Duodenal mucosa (tissue), 2 donors: ENCODE results near the gene CADM1.

Source experiments
- H3K27ac ChIP-seq: one replicate; pipeline ENCODE4 v1.7.0; 2013; ENCODE audit warnings: low read depth, low read length
- H3K27me3 ChIP-seq, 2 donors: one replicate each; pipeline ENCODE4 v1.7.0; 2013; ENCODE audit warnings: low read length in 2 of 2, control low read depth in 1 of 2; ENCODE audit not compliant: insufficient read depth in 2 of 2, control insufficient read depth in 1 of 2
- H3K36me3 ChIP-seq, 2 donors: one replicate each; pipeline ENCODE4 v1.7.0; 2013; ENCODE audit warnings: low read length in 2 of 2, control low read depth in 1 of 2; ENCODE audit not compliant: insufficient read depth in 2 of 2, control insufficient read depth in 1 of 2
- H3K4me1 ChIP-seq, 2 donors: one replicate each; pipeline ENCODE4 v1.7.0; 2013; ENCODE audit warnings: low read length in 2 of 2, control low read depth in 1 of 2; ENCODE audit not compliant: insufficient read depth in 2 of 2, control insufficient read depth in 1 of 2
- H3K4me3 ChIP-seq, 2 donors: one replicate each; pipeline ENCODE4 v1.7.0; 2013; ENCODE audit warnings: low read length in 2 of 2, low read depth in 1 of 2
- H3K9ac ChIP-seq, 2 donors: one replicate each; pipeline ENCODE4 v1.7.0; 2013; ENCODE audit warnings: low read length in 2 of 2, low read depth in 1 of 2
- H3K9me3 ChIP-seq, 2 donors: one replicate each; pipeline ENCODE4 v1.7.0; 2013; ENCODE audit warnings: low read length in 2 of 2, control low read depth in 1 of 2; ENCODE audit not compliant: control insufficient read depth in 1 of 2

CADM1 gene

DNA sequence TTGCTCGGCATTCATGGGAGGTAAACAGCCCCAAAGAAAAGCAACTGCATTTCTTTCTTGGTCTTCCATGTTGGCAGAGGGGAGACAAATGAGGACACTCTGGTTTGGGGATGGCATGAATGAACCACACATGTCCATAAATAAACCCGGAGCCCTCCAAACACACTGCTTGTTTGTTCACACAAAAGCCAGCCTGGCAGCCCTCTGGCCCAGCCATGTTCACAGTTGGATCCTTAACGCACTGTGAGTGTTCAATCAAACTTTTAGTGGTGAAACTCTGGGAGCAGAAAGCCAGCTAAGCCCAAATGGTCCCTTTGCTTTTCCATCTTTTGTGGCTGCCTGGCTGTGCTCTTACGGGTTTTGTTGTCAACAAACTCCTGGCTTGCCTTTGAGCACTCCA is 336.8 kb downstream of the CADM1 start:
- no peak overlapping the region for H3K9ac ChIP-seq
- H3K4me3 ChIP-seq, result no peak overlapping the region
- no peak overlapping the region for H3K27ac ChIP-seq
- H3K27me3 ChIP-seq, result no peaks in the 10 kb centered on the region
- no peaks in the 10 kb centered on the region for H3K9me3 ChIP-seq
- H3K36me3 ChIP-seq, result no peaks in the 10 kb centered on the region
- no peaks in the 10 kb centered on the region for H3K4me1 ChIP-seq

DNA sequence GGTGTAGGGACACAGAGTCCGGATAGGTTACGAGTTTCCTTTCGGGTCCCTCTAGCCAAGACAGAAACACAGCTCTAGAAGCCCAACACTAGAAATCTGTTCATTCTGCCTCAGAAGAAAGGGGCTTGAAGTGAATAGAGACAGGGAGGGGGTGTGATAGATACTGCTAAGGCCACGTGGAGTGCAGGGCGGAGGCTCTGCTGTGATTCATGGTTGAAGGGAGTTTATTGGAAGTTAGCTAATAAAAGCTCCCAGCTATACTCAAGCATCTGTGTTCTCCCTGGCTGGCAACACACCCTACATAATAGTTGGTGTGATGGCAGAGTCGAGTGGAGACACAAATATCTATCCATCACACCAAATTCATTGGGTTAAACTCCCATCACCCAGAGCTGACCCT is 337.4 kb downstream of the CADM1 start:
- H3K4me3 ChIP-seq, result no peak overlapping the region
- H3K9me3 ChIP-seq, result no peaks in the 10 kb centered on the region
- H3K4me1 ChIP-seq, result no peaks in the 10 kb centered on the region
- H3K9ac ChIP-seq, result no peak overlapping the region
- no peak overlapping the region for H3K27ac ChIP-seq
- H3K27me3 ChIP-seq, result no peaks in the 10 kb centered on the region
- no peaks in the 10 kb centered on the region for H3K36me3 ChIP-seq

DNA sequence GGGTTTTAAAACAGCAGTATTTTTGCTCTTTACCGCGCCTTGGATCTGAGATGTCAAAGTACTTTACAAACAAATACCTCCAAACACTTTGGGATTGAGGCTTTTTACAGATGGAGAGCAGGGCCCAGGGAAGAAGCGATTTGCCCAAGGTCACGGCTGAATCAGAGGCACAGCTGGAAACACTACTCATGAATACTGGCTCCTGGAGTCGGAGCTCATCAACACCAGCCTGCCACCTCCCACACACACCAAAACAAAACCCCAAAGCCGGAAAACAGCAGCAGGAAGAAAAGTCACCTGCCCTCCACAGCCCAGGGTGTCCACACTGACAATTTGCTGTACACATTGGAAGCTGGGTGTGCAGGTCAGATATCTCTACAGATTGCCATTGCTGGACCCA is 339.4 kb downstream of the CADM1 start:
- no peak overlapping the region for H3K27ac ChIP-seq
- H3K4me1 ChIP-seq, result no peaks in the 10 kb centered on the region
- no peak overlapping the region for H3K4me3 ChIP-seq
- no peaks in the 10 kb centered on the region for H3K36me3 ChIP-seq
- no peaks in the 10 kb centered on the region for H3K27me3 ChIP-seq
- no peak overlapping the region for H3K9ac ChIP-seq
- no peaks in the 10 kb centered on the region for H3K9me3 ChIP-seq

DNA sequence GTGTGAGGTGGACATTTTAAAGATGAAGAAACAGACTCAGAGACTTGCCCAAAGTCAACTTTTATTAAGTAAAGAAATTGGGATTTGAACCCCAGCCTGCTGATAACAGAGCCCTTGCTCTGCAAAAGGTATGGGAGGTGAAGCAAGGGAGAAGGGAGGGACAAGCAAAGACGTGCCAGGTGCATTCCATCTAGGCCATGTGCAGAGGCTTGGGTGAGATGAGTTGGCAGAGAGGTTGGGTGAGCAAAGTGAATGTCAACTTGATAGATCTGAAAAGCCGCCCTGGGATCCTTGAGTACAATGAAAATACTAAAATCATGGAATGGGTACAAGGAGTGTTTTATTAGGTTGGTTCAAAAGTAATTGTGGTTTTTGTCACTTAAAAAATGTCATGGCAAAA is 341.3 kb downstream of the CADM1 start:
- no peak overlapping the region for H3K27ac ChIP-seq
- H3K4me1 ChIP-seq, result no peaks in the 10 kb centered on the region
- no peaks in the 10 kb centered on the region for H3K36me3 ChIP-seq
- H3K9me3 ChIP-seq, result no peaks in the 10 kb centered on the region
- no peak overlapping the region for H3K9ac ChIP-seq
- H3K27me3 ChIP-seq, result no peaks in the 10 kb centered on the region
- no peak overlapping the region for H3K4me3 ChIP-seq

DNA sequence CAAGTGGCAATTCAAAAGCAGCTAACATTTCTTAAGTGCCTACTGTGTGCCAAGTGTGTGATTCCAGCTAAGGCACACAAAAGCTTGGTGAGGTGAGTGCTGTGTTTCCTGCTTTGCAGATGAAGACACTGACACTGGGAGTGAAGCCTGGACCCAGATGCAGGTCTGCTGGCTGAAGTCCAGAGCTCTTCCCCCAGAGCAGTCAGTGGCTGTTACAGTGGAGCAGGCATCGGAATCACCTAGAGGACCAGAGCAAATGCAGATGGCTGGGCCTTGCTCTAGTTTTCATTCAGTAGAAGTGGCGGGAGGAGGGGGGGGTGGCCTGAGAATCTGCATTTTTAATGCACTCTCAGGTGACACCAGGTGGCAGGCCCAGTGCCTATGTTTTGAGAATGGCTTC is 342.3 kb downstream of the CADM1 start:
- no peaks in the 10 kb centered on the region for H3K27me3 ChIP-seq
- no peak overlapping the region for H3K27ac ChIP-seq
- no peak overlapping the region for H3K4me3 ChIP-seq
- no peak overlapping the region for H3K9ac ChIP-seq
- H3K36me3 ChIP-seq, result no peaks in the 10 kb centered on the region
- no peaks in the 10 kb centered on the region for H3K9me3 ChIP-seq
- no peaks in the 10 kb centered on the region for H3K4me1 ChIP-seq

DNA sequence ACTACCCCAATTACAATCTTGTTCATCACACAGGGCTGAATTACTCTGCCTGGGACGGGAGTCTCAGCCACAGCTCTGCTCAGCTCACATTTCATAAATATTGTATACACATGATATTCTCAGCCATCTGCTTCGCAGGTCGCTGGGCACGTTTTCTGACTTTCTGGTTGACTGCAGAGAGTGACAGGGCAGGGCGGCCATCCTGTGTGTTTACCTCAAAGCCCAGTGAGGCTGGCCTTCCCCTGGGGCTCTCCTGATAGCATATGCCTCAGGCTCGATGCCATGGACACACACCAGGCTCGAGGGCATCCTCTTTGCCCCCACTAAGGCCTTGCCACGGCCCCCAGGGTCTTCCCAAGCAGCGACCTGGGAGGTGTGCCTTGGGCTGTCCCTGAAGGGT is 345.0 kb downstream of the CADM1 start:
- no peaks in the 10 kb centered on the region for H3K9me3 ChIP-seq
- H3K4me3 ChIP-seq, result no peak overlapping the region
- H3K36me3 ChIP-seq, result no peaks in the 10 kb centered on the region
- H3K4me1 ChIP-seq, result no peaks in the 10 kb centered on the region
- no peak overlapping the region for H3K27ac ChIP-seq
- H3K9ac ChIP-seq, result no peak overlapping the region
- no peaks in the 10 kb centered on the region for H3K27me3 ChIP-seq

DNA sequence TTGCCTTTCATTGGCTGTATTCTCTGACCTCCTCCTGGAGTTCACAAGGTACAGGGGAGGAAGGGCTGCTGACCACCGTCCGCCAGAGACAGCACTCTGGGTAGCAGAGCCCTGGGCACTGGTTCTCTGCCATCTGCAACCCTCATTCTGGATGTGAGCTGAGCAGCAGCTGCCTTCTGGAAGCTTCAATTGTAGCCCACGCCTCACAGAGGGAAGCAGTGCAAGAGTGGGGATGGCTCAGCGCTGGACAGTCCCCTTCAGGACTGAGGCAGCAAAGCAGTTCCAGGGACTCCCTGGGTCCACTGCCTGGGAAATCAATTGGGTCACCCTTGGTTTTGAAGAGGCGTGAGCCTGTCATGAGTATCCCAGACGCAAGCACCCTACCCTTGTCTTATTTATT is 346.2 kb downstream of the CADM1 start:
- Histone ChIP-seq H3K9ac (no peak overlapping the region), H3K27me3 (no peaks in the 10 kb centered on the region), H3K4me1 (no peaks in the 10 kb centered on the region), H3K4me3 (no peak overlapping the region), H3K27ac (no peak overlapping the region), H3K36me3 (no peaks in the 10 kb centered on the region), H3K9me3 (no peaks in the 10 kb centered on the region)

DNA sequence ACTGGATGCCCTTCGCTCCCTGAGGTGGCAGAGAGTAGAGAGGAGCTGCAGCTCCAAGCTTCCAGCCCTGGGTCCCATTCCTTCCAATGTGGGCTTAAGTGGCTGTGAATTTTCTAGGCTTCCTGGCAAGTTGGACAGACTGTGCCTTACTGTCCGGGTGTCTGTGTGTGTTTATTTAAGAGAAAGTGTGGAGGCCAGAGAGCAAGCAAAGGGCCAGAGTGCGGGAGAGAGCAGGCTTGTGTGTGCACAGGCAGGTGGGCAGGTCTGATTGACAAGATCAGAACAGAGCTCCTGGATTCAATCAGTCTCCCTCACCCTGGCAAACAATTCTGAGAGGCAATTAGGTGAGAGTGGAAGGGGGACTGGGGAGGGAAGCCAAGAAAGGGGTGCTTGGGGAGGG is 347.0 kb downstream of the CADM1 start:
- no peaks in the 10 kb centered on the region for H3K4me1 ChIP-seq
- no peaks in the 10 kb centered on the region for H3K9me3 ChIP-seq

DNA sequence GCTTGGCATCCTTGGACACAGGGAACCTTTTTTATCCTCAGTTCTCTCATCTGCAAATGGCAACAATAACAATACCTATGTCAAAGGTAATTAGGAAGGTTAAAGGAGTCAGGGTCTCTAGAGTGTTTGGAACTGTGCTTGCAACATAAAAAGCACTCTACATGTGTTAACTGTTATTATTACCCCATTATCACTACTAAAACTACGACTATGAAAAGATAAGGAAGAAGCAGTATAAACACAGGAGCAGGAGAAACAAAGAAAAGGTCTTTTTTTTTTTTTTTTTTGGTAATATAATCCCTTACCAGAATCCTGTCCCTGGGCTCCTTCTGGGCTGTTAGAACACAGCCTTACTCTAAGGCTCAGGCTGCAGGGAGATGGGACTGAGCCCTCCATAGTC is 348.2 kb downstream of the CADM1 start:
- Histone ChIP-seq H3K36me3 (no peaks in the 10 kb centered on the region), H3K27me3 (no peaks in the 10 kb centered on the region), H3K4me1 (no peaks in the 10 kb centered on the region), H3K9ac (no peak overlapping the region), H3K27ac (no peak overlapping the region), H3K4me3 (no peak overlapping the region), H3K9me3 (no peaks in the 10 kb centered on the region)

More for the DNA sequence above, 347.0 kb downstream of the CADM1 start:
- Histone ChIP-seq H3K27me3 (no peaks in the 10 kb centered on the region), H3K4me3 (no peak overlapping the region), H3K9ac (no peak overlapping the region), H3K27ac (no peak overlapping the region), H3K36me3 (no peaks in the 10 kb centered on the region)

DNA sequence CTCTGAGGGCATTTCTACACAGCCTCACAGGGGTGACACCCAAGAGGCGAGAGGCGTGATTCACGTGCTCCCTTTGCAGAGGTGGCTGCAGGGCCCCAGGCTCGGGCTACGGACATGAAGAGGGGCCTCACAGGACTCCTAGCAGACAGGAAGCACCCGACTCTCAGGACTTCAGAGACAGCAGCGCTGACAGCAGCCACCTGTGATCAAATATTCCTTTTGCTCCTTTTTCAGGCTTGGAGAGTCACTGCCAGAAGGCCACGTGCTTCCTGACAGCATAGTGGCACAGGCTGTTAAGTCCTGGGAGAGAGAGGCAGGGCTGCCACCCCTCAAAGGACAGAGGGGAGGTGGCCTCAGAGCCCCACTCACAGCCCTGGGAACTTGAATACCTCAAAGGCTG is 348.9 kb downstream of the CADM1 start:
- no peak overlapping the region for H3K9ac ChIP-seq
- no peak overlapping the region for H3K27ac ChIP-seq
- no peaks in the 10 kb centered on the region for H3K27me3 ChIP-seq
- no peaks in the 10 kb centered on the region for H3K9me3 ChIP-seq
- no peaks in the 10 kb centered on the region for H3K36me3 ChIP-seq
- H3K4me1 ChIP-seq, result no peaks in the 10 kb centered on the region
- H3K4me3 ChIP-seq, result no peak overlapping the region

DNA sequence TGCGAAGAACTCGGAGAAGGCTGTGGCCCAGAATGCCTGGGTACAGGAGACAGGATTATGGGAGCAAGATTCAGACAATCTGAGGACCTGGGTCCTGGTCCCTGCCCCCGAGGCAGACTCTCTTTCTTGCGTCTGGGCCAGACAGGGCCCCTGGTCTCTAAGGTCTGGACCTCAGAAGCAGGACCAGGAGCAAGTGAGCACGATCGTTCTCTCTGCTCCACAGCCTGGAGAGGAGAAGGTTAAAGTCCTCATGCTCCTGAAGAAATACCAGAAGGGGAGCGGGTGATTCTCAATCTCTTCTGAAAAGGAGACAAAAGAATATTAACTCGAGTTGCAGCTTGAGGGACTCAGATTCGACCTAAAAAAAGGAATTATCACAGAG is 349.9 kb downstream of the CADM1 start:
- no peak overlapping the region for H3K4me3 ChIP-seq
- H3K27ac ChIP-seq, result no peak overlapping the region
- H3K9me3 ChIP-seq, result no peaks in the 10 kb centered on the region
- H3K27me3 ChIP-seq, result no peaks in the 10 kb centered on the region
- H3K9ac ChIP-seq, result no peak overlapping the region
- H3K36me3 ChIP-seq, result no peaks in the 10 kb centered on the region
- H3K4me1 ChIP-seq, result no peaks in the 10 kb centered on the region
